Measurements from ENCODE around the gene MZT2A.
"Not testable (repeated sequence)": the region's sequence is repeated elsewhere in the genome, so short reads cannot be mapped to it uniquely, and the experiment has no call there.

Gene MZT2A, protein sequence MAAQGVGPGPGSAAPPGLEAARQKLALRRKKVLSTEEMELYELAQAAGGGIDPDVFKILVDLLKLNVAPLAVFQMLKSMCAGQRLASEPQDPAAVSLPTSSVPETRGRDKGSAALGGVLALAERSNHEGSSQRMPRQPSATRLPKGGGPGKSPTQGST

DNA sequence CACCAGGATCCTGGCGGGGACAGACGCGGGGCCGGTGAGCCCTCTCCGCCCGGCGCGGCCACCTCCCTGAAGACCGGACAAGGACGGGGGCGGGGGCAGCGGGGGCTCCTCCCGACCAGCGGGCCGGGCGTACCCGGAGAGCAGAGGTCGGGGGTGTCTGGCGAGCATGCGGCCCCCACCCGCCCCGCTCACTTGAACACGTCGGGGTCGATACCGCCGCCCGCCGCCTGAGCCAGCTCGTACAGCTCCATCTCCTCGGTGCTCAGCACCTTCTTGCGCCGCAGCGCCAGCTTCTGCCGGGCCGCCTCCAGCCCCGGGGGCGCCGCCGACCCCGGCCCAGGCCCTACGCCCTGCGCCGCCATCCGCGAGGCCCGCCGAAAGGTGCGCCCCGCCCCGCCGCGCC is at the start of gene MZT2A:
MZT2A (minus strand) TSS at position 383 of the 403 bp plus-strand sequence; CDS start at position 362, 21 bp downstream.
- DNase-seq, result not testable (repeated sequence)

DNA sequence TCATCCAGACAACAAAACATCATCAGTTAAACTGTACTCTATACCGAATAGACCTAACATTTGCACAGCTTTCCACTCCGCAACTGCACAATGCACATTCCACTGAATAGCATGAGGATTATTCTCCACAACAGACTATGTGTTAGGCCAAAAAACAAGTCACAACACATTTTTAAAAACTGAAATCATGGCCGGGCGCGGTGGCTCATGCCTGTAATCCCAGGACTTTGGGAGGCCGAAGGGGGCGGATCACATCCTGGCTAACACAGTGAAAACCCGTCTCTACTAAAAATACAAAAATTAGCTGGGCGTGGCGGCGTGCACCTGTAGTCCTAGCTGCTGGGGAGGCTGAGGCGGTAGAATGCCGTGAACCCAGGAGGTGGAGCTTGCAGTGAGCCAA is 46.7 kb upstream of the MZT2A start:
- DNase-seq, result not testable (repeated sequence)

DNA sequence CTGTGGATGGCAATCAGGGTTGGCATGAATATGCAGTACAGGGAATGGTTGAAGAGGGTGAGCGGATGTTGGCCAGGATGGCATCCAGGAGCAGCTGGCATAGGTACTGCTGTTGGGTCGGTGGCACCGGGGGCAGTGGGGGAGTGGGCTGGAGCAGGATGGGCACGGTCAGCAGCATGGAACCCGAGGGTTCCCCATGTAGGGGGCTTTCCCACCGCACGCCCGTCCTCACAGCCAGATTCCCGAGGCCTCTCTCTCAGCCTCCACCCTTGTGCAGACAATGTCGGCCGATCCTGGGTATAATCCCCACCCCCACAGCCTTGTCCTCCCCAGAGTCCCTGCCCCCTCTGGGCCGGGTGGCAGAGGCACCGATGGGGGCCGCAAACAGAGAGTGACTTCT is 44.6 kb upstream of the MZT2A start:
- not testable (repeated sequence) for DNase-seq

DNA sequence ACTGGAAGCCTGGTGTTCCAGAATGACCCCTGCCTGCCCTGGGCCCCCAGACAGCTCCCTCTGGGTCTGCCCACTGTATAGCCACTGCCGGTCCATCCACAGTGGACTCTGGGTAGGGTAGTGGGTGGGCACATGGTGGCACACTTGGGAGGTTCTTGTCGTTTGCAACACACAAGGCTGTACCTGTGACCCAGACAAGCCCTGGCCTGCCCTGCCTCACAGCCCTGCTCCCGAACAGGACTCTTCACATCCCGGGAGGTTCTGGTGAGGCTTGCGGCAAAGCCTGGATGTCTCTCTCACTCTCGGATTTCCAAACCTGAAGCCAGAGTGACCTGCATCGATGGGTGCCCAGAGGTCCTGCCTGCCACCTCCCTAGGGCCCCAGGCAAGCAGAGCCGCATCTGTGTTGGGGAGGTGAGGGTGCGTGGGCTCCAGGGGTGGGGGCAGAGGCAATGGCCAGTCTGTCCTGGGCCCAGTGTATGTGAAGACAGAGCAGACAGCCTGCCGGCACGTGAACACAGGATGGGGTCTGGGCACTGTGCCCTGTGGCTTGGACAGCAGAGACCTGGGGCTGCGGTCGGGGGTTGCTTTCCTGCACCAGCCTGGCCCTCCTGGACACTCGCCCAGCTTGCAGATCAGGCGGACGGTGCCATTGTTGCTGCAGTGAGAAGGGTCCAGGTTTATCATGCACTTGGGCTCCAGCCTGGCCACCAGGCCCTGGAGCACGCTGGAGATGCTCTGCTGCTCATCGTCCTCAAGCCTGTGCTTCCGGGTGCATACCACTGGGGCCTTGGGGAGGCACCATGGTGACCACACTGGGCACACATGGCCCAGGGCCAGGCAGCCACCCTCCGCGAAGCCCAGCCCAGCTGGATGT is 44.0 kb upstream of the MZT2A start:
- DNase-seq, result not testable (repeated sequence)

DNA sequence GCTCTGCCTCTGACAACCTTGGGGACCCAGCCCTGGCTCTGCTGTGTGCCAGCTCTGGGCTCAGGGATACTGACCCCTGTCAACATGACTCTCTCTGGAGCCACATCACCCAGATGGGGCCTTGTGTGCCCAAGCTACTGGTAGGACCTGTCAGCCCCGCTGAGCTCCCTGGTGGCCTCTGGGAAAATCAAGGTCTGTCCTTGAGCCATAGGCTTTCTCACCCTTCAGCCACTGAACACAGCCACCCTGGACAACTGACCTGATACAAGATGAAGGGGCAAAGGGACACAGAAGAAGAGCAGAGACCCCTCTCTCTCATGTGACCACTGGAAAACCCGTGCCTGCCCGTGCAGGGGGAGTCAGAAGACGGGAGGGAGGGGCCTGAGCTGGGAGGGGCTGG is 43.3 kb upstream of the MZT2A start:
- no peak for DNase-seq

DNA sequence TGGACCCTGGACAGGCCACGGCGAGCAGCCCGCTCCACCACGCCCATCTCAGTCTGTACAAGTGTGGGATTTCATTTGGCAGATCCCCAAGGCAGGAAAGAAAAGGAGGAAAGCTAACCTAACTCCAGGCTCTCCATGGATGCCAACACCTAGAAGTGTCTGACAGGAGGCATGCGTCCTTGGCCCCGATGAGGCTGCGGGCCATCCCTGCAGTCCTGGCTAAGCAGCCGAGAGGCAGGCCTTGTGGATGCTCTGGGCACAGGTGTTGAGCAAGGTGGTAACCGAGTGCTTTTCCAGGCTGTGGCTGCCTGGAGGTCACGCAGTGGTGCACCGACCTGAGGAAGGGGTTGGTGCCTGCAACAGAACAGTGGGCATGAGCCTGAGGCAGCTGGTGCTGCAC is 42.8 kb upstream of the MZT2A start:
- not testable (repeated sequence) for DNase-seq

DNA sequence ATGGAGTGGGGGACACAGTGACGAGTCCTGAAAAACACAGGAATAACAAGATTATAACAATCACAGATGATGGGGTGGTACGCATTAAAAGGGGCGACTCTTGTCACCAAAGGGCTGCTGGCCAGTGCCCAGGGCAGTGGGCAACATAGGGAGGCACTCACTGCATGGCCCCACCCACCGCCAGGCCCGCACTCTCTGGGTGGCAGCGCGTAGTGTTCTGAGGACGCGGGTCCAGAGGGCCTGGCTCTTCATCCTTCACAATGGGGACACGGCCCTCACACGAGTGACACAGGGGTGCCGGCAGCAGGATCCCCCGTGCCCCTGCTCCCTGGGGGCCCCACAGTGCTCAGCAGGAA is 42.1 kb upstream of the MZT2A start:
- DNase-seq, result not testable (repeated sequence)

DNA sequence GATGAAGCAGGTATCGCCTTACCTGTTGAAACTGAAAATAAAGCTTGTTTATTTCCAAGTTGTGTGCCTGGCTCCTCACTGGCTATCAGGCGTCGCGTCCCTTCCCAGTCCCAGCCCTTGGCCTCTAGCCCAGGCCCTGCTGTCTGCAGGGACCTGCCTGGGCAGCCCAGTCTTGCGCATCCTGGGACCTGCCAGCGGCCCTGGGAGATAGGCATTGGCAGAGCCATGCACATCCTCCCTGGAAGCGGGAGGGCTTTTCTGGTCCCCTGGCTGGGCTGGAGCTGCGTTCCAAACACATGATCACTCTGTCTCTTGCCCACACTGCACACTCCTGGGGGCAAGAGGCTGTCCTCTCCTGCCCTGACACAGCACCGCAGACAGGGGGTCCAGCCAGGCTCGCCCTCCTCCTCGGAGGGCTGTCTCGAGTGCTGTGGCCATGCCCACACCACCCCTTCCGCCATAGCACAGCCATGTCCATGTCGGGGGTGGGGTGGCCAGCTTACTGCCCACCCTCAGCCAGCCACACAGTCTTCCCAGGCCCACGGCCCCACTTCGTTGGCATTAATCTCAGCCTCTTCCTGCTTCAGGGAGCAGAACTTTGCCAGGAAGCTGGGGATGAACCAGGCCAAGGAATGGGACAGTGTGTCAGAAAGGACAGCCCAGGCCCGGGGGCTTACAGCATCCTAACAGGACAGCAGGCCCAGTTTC is 41.6 kb upstream of the MZT2A start:
- not testable (repeated sequence) for DNase-seq

DNA sequence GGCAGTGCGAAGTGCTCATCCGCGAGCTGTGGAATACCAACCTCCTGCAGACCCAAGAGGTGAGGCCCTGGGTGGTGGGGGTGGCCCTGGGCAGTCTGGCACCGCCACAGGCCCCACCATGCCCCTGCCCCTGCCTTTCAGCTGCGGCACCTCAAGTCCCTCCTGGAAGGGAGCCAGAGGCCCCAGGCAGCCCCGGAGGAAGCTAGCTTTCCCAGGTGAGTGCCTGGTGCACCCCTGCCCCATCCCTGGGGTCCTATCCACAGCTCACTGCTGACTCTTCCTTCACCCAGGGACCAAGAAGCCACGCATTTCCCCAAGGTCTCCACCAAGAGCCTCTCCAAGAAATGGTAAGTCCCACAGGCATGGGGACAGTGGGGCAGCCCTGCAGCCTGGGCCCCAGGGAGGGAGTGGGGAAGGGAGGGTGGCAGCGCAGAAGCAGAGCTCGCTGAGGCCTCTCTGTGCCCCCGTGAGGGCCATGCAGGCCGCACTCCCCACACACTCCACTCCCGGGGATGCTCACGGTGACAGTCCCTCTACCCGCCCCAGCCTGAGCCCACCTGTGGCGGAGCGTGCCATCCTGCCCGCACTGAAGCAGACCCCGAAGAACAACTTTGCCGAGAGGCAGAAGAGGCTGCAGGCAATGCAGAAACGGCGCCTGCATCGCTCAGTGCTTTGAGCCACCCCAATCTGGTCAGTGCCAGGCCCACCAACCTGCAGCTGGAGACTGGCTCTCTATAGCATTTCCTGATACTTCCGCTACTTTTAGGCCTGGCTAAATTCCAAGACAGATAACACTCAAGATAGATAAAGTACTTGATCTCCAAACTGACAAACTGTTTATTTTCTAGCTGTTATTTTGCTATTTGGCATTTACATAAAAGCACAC is 40.8 kb upstream of the MZT2A start:
- not testable (repeated sequence) for DNase-seq

DNA sequence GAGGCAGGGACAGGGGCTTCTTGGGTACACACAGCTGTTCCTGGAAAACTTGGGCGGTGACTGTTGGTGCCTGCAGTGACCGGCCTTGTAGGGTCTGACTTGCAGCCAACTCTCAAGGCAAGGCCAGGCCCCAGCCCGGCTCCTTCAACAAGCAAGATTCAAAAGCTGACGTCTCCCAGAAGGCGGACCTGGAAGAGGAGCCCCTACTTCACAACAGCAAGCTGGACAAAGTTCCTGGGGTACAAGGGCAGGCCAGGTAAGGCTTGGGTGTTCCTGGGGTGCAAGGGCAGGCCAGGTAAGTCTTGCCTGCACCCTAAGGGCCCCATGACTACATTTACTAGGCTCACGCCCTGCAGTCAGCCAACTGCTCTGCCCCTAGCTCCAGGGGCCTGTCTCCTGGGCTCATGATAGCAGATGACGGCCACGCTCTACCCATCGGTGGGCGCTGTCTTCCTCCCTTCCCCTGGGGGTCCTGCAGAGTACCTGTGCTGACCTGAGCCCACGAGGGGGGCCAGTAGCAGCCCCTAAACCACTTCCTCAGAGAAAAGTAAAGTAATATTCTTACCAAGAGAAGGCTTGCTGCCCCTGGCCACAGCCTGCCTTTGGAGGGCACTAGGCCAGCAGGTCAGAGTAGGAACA is 39.5 kb upstream of the MZT2A start:
- DNase-seq, result not testable (repeated sequence)

DNA sequence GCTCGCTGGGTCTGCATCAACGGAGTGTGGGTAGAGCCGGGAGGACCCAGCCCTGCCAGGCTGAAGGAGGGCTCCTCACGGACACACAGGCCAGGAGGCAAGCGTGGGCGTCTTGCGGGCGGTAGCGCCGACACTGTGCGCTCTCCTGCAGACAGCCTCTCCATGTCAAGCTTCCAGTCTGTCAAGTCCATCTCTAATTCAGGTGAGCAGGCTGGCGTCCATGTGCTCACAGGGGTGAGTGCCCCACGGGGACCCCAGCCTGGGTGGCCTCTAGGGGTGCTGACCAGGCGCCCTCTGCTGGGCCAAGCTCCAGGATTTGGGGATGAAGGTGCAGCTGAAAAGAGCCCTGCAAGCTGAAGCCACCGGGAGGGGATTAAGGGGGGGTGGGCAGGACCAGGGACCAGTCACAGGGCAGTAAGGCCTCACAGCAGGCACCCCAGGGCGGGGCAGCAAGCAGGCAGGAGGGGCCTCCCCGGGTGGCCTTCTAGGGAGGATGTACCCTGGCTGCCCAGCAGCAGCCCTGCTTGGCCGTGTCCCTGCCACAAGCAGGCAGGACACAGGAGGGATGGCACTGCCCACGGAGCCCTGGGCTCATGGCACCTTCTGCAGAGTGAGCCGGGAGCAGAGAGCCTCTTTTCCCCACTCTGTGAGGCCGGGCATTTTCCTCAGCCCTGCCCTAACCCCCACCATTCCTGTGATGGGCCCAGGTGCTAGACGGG is 38.6 kb upstream of the MZT2A start:
- DNase-seq, result not testable (repeated sequence)

DNA sequence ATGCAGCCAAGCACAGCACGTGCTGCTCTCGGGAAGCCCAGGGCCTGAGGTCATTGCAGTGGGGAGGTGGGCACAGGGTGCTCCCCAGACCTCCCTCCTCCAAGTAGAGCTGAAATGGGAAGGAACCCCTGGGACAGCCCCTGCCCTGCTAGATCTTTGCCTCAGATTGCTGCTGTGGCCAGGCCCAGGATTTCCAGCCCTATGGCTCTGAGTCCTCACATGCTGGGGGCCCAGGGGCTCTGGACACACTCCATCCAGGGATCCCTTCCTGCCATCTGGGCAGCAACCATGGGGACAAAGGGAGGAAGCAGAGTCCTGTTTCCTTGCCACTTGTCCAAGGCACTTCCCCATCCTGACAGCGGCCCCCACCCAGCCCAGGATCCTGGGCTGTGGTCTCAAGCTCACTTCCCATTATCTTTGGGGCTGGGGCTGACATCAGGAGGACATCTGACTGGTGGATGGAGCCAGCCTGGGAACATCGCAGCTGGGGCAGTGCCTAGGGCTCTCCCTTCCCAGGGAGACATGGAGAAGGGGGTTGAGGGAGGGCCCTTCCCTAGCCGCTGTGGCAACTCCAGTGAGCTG is 37.8 kb upstream of the MZT2A start:
- DNase-seq, result not testable (repeated sequence)

DNA sequence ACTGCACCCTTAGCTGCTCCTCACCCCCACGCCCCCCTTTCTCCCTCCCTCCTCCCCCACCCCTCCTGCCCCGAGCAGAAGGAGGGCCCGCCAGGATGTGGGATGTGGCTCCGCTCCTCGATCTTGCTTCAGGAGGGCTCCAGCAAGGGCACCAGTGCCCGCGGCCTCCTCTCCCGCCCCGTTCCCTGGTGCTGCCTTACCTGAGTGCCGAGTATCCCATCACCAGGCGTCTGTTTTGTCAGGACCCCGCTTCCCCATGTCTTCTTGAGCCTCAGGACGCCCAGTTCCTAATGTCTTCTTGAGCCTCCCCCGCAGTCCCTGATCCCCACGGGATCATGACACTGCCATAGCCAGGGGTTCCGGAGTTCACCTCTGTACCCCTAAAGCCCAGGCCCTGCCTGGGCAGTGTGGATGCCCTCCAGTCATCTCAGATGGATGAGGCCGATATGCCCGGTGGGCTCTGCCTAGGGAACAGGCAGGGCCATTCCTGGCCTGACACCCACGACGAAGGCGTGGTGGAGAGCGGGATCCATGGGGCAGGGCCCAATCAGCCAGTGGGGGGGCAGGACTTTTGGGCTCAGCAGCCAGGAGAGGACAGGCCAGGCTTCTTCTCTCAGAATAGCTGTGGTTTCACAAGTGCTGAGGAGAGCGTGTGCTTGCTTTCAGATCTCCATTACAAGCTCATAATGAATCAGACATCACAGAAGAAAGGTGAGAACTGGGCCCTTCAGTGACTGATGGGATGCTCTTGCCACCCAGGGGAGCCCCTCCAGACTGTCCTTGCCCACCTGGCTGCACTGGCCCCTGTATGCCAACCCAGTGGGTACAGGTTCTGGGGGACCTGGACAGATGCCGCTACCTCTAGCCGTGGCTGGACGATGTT is 37.0 kb upstream of the MZT2A start:
- DNase-seq, result not testable (repeated sequence)

DNA sequence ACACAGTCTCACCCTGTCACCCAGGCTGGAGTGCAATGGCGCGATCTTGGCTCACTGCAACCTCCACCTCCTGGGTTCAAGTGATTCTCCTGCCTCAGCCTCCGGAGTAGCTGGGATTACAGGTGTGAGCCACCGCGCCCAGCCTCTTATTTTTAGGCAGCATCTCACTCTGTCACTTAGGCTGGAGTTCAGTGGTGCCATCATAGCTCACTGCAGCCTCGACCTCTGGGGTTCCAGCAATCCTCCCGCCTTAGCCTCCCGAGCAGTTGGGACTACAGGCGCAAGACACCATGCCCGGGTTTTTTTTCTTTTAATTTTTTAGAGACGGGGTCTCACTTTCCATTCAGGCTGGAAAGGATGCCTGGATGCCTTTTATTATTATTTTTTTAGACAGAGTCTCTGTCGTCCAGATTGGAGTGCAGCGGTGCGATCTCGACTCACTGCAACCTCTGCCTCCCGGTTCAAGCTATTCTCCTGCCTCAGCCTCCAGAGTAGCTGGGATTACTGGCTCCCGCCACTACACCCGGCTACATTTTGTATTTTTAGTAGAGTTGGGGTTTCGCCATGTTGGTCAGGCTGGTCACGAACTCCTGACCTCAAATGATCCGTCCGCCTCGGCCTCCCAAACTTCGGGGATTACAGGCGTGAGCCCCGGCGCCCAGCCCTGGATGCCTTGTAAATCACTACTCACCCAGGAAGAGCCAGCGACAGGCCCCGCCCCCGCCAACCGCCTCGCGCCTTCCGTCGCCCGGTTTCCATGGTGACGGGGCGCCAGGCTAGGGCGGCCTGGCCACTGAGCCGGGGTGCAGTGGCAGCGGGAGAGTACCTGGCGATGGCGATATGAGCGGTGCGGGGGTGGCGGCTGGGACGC is 35.2 kb upstream of the MZT2A start, which contains the start of gene CCDC74A:
CCDC74A (plus strand) TSS at position 758 of the 871 bp plus-strand sequence; CDS start at position 841, 83 bp downstream.
- peak; percentile 79 for DNase-seq

DNA sequence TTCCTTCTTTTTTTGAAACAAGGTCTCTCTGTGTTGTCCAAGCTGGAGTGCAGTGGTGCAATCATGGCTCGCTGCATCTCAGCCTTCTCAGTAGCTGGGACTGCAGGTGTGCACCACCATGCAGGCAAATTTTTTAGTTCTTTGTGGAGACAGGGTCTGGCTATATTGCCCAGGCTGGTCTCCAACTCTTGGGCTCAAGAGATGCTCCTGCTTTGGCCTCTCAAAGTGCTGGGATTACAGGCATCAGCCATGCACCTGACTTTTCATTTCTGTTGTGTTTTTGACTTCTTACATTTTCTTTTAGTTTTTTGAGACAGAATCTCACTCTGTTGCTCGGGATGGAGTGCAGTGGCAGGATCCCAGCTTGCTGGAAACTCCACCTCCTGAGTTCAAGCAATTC is 33.1 kb upstream of the MZT2A start:
- not testable (repeated sequence) for DNase-seq

DNA sequence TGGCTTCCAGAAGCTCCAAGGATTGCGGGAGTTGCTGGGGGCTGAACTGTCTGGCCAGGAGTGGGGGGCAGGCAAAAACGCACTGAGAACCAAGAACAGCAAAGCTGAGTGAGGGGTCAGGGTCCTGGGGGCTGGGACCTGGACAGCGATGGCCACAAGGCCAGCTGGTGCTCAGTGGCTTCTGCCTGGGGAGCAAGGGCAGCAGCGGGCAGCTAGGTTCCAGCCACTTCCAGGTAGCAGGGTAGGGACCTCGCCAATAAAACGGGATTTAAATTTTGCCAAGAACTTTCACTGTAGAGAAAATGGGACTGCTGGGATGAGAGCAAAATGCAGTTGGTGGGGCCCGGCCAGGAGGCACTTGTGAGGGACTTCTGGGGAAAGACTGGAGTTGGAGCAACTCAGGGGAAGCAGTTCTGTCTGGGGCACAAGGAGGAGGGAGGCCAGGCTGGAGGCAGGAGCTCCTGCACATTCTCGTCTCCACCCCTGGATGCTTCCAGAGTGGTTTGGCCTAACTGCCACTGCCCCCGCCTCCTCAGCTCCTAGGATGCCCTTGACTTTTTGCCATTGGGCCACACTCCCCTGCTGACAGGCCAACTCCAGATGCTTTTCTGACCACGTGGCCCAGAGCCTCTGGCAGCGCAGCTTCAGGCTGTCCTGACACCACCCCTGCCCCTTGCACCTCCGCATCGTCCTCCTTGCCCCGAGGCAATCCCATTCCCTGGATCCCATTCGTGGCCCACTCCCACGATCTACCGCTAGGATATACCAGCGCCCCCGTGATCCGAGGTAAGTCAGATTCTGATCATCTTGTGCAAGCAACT is 30.0 kb upstream of the MZT2A start:
- no peak for DNase-seq

DNA sequence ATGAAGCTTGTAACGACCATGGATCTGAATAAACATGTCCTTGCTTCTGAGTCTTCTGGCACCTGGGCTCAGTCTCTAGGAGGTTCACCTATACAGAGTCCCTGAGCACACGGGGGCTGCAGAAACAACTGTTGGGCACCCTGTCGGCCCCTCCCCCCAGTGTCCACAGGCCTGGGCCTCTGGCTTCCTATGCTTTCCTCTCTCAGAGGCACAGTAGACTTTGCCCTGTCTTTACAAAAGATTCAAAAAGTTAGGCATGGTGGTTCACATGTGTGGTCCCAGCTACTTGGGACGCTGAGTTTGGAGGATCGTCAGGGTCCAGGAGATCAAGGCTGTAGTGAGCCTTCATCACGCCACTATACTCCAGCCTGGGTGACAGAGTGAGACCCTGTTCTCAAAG is 29.3 kb upstream of the MZT2A start:
- DNase-seq, result not testable (repeated sequence)

DNA sequence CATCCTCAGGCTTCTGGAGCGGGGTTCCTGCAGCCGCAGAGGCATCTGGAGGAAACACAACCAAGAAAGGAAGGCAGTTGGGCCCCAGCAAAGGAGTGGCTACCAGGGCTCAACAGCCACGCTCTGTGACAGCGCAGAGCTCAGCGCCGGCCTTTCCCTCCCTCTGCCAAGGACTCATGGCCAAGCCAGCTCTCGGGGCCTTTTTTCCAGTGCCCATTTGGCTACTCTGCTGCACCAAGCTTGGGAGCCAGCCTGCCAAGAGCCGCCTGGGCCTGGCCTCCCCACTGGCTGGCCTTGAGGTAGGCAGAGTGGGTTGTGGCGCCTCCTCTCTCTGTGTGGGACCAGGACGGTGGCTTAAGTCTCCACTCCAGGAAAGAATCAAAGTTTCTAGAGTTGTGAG is 28.3 kb upstream of the MZT2A start:
- DNase-seq, result no peak
